H1 (cell line): Measurements from ENCODE around the gene KCNAB3.

Source experiments
- NRF1 ChIP-seq: IDR thresholded peaks from 2 replicates; pipeline ENCODE4 v1.6.1; 2011; ENCODE audit warnings: mild to moderate bottlenecking, low read depth, low read length, improper control_type of control experiment
- POLR2AphosphoS5 ChIP-seq: IDR thresholded peaks from 2 replicates; pipeline ENCODE4 v1.6.1; 2011; ENCODE audit warnings: low read depth, low read length

DNA sequence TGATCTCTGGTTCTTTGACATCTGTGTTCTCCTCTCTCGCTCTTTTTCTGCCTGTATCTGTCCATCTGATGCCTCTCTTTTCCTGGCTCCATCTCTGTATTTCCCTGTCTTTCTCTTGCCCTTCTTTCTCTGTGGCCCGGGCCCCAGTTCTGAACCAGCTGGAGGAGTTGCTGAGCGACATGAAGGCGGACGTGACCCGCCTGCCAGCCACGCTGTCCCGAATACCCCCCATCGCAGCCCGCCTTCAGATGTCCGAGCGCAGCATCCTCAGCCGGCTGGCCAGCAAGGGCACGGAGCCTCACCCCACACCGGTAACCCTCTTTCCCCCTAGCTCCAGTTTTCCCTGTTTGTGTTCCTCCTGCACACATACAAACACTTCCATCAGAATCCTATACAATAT is 19.4 kb downstream of the KCNAB3 start:
- TF ChIP-seq NRF1 = no peak
- no peak for TF ChIP-seq POLR2AphosphoS5
